ENCODE data around the gene LRPPRC.

Gene LRPPRC

DNA sequence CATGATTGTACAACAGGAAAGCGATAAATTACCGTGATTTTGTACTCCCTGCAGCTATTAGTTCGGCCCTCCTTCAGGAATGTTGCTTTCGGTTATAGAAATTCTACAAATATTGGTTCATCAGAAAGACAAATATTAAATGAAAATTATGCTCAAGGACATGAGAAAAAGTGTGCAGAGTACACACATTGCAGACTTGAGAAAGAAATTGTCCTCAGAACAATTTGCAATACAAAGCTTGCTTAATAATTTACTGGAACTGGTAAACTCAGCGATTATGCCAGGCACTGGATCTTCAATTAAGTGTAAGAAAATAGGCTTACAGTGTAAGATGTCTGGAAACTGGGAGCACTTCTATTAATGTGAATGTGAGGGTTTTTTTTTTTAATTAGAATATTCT lies 111.1 kb downstream of the LRPPRC start:
- H3K9me3 Mint-ChIP-seq, result no peaks in the 10 kb centered on the region
- no peak overlapping the region for H3K27ac Mint-ChIP-seq
- no peaks in the 10 kb centered on the region for H3K27me3 Mint-ChIP-seq
- ATAC-seq (replicated peaks), result no peak
- no peak overlapping the region for H3K4me3 Mint-ChIP-seq
- no peak for DNase-seq
- H3K4me1 Mint-ChIP-seq, result no peaks in the 10 kb centered on the region
- peaks cover 31 to 44% of the 10 kb centered on the region in 2 donors for H3K36me3 Mint-ChIP-seq

DNA sequence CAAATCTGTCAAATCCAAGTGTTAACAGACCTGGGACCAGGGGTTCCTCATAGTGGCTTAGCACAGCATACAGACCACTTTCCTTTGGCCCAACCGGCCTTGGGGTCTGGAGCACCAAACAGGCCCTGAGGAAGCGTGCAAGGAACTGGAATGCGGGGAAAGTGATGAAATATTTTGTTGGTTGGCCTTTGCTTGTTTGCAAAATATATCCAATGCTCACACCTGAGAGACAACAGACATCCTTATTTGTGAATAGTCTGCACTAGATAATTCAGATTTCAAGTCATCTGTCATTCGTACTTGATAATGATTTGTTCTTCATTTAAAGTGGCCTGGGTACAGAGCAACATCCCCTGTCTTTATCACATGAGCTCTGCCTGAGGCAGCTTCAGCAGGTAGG lies 113.5 kb downstream of the LRPPRC start:
- Mint-ChIP-seq H3K27me3 (peaks cover 1 to 5% of the 10 kb centered on the region in 2 donors), H3K4me1 (peaks cover 2 to 6% of the 10 kb centered on the region in 2 donors), H3K4me3 (no peak overlapping the region), H3K27ac (no peak overlapping the region), H3K9me3 (no peaks in the 10 kb centered on the region), H3K36me3 (peaks cover 18 to 24% of the 10 kb centered on the region in 2 donors)
- DNase-seq (no peak), ATAC-seq (replicated peaks) (no peak)

DNA sequence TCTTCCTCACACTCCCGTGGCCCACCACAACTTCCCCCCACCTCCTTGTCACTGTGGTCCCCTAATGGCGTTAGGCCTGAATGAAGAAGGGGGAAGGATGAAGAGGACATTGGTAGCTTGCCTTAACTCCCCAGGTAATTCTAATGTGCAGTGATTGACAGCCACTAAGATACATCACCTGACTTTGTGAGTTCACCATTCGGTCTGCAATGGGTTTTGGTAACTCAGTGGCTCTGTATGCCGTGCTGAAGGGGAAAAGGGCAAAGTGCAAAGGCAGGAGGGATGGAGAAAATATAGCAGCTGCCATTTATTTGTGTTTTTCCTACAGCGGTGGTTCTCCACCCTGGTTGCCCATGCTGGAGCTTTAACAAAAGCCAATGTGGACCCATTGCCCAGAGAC lies 114.8 kb downstream of the LRPPRC start:
- Mint-ChIP-seq H3K27me3 (peaks cover 15 to 18% of the 10 kb centered on the region in 2 donors), H3K4me1 (peaks cover 2 to 6% of the 10 kb centered on the region in 2 donors), H3K9me3 (no peaks in the 10 kb centered on the region), H3K27ac (no peak overlapping the region), H3K4me3 (no peak overlapping the region), H3K36me3 (peaks cover 10 to 16% of the 10 kb centered on the region in 2 donors)
- DNase-seq (no peak), ATAC-seq (replicated peaks) (no peak)

DNA sequence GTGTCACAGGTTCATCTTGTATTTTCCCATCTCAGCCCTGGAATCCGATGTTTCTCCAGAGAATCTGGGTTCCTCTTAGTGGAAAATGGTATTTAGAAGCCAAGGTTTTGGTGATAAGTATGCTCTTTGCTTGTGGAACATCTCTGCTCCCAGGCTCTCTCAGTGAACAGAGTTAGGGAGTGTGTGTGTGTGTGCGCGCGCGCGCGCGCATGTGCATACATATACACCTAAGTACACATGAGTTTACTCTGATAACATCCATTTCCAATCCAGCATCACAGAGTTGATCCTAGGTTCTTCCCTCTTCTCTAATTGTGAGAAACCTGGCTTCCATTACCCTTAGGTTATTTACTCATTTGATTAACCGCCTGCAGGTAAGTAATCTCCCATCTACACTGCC lies 115.3 kb downstream of the LRPPRC start:
- Mint-ChIP-seq H3K36me3 (peaks cover 10 to 15% of the 10 kb centered on the region in 2 donors), H3K27ac (no peak overlapping the region), H3K4me1 (peaks cover 2 to 6% of the 10 kb centered on the region in 2 donors), H3K4me3 (no peak overlapping the region), H3K27me3 (peaks cover 20 to 23% of the 10 kb centered on the region in 2 donors), H3K9me3 (no peaks in the 10 kb centered on the region)
- ATAC-seq (replicated peaks) (no peak), DNase-seq (no peak)

DNA sequence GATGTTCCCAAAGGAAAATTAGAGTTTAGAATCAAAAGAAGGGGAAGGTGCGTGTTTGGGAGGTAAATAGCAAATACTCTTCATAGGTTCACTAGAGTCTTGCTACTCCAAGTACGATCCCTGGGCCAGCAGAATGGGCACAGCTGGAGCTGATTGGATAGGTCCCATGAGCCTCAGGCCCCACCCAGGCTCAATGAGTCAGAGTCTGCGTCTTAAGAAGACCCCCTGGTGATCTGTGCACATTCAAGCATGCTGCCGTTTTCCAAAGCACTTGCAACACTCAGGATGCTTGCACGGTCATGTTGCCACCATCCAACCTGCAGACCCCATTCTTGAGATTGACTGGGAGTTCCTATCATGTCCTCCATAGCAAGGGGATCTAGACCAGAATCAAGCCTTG lies 116.5 kb downstream of the LRPPRC start:
- DNase-seq (no peak), ATAC-seq (replicated peaks) (no peak)
- Mint-ChIP-seq H3K27me3 (peaks cover 22 to 26% of the 10 kb centered on the region in 2 donors), H3K4me3 (no peak overlapping the region), H3K9me3 (no peaks in the 10 kb centered on the region), H3K27ac (no peak overlapping the region), H3K4me1 (peaks cover 2 to 6% of the 10 kb centered on the region in 2 donors), H3K36me3 (peaks cover 7 to 11% of the 10 kb centered on the region in 2 donors)

DNA sequence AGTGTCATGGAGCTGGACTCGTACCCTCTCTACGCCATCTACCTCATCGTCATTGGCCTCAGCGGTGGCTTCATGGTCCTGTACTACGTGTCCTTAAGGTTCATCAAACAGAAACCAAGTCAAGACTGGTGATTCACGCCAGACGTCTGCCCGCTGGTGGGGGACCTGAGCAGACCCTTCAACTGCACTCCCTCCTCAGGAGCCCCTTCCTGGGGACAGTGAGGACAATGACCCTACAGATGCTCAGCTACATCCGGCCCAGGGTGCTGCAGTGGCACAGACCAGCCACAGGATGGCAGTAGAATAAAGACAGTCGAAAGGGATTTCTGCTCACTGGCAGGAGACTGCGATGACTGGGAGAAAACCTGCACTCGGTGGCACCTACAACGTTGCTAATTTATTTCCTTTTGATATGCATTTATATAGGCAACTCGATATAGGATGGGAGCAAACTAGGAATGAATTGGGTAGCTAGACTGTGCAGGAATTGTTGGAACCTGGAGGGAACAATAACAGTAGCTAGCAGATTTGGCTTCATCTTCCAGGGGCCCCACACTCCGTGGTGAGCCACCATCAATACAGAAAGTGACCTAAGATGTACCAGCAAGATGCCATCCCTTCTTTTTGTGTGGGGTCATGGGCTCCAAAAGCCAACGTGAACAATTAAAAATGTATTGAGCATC lies 117.9 kb downstream of the LRPPRC start:
- Mint-ChIP-seq H3K27ac (no peak overlapping the region), H3K36me3 (peaks cover under 1 to 2% of the 10 kb centered on the region in 2 donors), H3K27me3 (peaks cover 27 to 30% of the 10 kb centered on the region in 2 donors), H3K9me3 (no peaks in the 10 kb centered on the region), H3K4me3 (no peak overlapping the region), H3K4me1 (peaks cover 2 to 6% of the 10 kb centered on the region in 2 donors)
- peak; percentile 41 for DNase-seq
- ATAC-seq (replicated peaks), result peak; percentile 81 to 82

DNA sequence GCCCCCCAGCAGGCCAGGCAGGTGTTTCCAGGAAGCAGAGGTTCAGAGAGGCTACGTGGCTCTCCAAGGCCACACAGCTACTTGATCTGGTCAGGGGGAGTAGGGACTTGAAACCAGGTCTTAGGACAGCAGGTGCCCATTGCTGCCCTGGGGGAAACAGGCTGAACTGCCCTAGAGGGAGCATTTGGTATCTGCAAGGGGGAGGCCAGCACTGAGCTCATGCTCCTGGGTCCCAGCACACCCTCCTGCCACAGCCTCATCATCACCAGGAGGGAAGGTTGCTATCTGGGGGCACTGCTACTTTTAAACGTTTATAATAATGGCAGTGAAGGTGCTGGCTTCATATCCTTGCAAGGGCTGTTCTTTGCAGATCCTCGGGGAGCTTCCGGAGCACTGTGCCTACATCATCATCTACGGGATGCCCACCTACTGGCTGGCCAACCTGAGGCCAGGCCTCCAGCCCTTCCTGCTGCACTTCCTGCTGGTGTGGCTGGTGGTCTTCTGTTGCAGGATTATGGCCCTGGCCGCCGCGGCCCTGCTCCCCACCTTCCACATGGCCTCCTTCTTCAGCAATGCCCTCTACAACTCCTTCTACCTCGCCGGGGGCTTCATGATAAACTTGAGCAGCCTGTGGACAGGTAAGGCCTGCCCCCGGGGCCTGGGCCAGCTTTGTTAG lies 120.9 kb downstream of the LRPPRC start:
- no peaks in the 10 kb centered on the region for H3K36me3 Mint-ChIP-seq

DNA sequence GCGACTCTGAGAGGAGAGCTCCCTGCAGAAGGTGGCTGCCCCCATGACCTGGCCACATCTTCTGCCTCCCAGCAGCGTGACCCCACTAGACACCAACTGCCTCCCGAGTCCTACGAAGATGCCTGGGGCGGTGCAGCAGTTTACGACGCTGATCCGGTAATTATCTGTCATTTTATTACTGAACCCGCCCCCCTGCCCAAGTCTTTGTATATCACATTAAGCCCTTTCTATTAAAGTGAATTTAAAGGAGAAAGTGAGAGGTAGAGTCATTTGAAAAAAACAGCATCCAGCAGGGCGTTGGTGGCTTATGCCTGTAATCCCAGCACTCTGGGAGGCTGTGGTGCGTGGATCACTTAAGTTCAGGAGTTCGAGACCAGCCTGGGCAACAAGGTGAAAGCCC lies 123.6 kb downstream of the LRPPRC start:
- DNase-seq, result no peak
- H3K36me3 Mint-ChIP-seq, result no peaks in the 10 kb centered on the region
- ATAC-seq (replicated peaks), result no peak
- peaks cover 0 to 6% of the 10 kb centered on the region in 2 donors for H3K9me3 Mint-ChIP-seq
- H3K4me3 Mint-ChIP-seq, result no peak overlapping the region
- peaks cover 37 to 63% of the 10 kb centered on the region in 2 donors for H3K27me3 Mint-ChIP-seq
- no peaks in the 10 kb centered on the region for H3K4me1 Mint-ChIP-seq
- H3K27ac Mint-ChIP-seq, result no peak overlapping the region

More for the DNA sequence above, 120.9 kb downstream of the LRPPRC start:
- no peaks in the 10 kb centered on the region for H3K9me3 Mint-ChIP-seq
- H3K27ac Mint-ChIP-seq, result no peak overlapping the region
- peaks cover 35 to 47% of the 10 kb centered on the region in 2 donors for H3K27me3 Mint-ChIP-seq
- ATAC-seq (replicated peaks) (no peak), DNase-seq (no peak)
- peaks cover 2 to 6% of the 10 kb centered on the region in 2 donors for H3K4me1 Mint-ChIP-seq
- H3K4me3 Mint-ChIP-seq, result no peak overlapping the region

DNA sequence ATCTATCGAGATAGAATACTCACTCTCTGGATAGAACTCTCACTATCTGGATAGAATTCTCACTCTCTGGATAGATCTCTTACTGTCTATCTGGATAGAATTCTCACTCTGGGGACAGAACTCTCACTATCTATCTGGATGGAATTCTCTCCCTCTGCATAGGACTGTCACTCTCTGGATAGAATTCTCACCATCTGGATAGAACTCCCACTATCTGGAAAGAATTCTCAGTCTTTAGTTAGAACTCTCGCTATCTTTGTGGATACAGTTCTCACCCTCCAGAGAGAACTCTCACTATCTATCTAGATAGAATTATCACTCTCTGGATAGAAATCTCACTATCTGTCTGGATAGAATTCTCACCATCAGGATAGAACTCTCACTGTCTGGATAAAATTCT lies 140.5 kb downstream of the LRPPRC start:
- Mint-ChIP-seq H3K27me3 (peaks cover 49 to 80% of the 10 kb centered on the region in 2 donors), H3K9me3 (peaks cover 4 to 7% of the 10 kb centered on the region in 2 donors), H3K36me3 (no peaks in the 10 kb centered on the region), H3K4me1 (no peaks in the 10 kb centered on the region), H3K4me3 (no peak overlapping the region), H3K27ac (no peak overlapping the region)
- no peak for ATAC-seq (replicated peaks)
- DNase-seq, result no peak

GRCh38 chr2:43854671-43855070 lies 141.1 kb downstream of the LRPPRC start:
- H3K36me3 Mint-ChIP-seq, result no peaks in the 10 kb centered on the region
- no peak for DNase-seq
- no peak overlapping the region for H3K4me3 Mint-ChIP-seq
- H3K27ac Mint-ChIP-seq, result no peak overlapping the region
- peaks cover 46 to 73% of the 10 kb centered on the region in 2 donors for H3K27me3 Mint-ChIP-seq
- H3K9me3 Mint-ChIP-seq, result peaks cover 4 to 7% of the 10 kb centered on the region in 2 donors
- no peaks in the 10 kb centered on the region for H3K4me1 Mint-ChIP-seq
- ATAC-seq (replicated peaks), result no peak

DNA sequence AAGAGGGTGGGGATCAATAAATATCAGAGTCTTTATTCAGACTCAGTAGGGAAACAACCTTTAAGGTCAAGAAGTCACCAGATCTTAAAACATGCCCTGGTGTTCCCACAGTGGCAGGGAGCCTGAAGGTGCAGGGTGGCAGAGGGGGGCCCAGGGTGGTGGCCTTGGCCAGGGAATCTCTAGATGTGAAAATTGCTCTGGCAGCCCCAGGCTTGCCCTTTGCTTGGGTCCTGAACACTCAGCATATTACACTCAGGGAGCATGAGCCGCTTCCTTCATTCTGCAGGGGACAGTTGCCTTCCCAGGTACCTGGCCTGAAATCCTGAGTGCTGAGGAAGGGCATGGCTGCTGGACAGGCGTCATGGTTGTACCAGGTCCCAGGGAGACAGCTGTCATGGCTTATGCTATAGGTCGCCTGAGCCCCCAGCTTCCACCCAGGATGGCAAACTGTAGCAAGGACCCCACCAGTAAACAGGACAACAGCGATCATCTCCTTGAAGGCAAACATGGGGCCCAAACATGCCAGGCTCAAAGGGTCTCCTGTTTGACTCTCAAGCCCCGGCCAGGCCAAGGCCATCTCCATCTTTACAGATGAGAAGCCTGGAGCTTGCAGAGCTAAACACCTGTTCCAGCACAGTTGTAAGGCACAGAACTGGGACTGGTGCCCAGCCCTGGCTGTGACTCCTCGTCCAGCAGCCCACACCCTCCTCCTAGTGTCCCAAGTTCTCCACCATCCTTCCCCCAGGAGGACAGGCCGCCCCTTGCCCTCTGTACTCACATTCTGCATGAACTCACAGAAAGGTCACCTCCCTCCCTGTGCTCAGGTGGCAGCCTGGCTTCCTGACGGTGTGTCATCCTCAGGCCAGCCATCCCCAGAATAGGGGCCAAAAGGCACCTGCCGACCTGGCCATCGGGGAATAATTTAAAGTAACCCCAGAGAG lies 142.4 kb downstream of the LRPPRC start:
- H3K4me1 Mint-ChIP-seq, result peaks cover 0 to 1% of the 10 kb centered on the region in 2 donors
- H3K27me3 Mint-ChIP-seq, result peaks cover 34 to 61% of the 10 kb centered on the region in 2 donors
- H3K4me3 Mint-ChIP-seq, result no peak overlapping the region
- no peaks in the 10 kb centered on the region for H3K36me3 Mint-ChIP-seq
- peaks cover 0 to 3% of the 10 kb centered on the region in 2 donors for H3K9me3 Mint-ChIP-seq
- DNase-seq (no peak), ATAC-seq (replicated peaks) (no peak)
- no peak overlapping the region for H3K27ac Mint-ChIP-seq

DNA sequence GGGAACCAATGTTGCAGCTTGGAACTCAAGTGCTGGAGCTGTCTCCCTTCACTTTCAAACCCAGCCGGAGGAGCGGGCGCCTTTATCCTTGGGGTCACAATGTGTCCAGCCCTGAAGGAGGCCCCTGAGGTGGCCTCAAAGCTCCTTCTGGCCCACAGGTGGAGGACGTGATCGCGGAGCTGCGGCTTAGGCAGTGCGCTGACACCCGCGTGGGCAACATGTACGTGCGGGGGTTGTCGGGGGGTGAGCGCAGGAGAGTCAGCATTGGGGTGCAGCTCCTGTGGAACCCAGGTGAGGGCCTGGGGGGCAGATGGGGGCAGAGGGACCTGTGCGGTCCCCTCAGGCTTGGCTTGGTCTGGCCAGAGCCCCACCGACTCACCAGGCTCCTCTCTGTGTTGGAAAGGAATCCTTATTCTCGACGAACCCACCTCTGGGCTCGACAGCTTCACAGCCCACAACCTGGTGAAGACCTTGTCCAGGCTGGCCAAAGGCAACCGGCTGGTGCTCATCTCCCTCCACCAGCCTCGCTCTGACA lies 143.5 kb downstream of the LRPPRC start:
- Mint-ChIP-seq H3K9me3 (peaks cover 0 to 3% of the 10 kb centered on the region in 2 donors), H3K4me1 (peaks cover 0 to 6% of the 10 kb centered on the region in 2 donors), H3K36me3 (no peaks in the 10 kb centered on the region), H3K27me3 (peaks cover 29 to 49% of the 10 kb centered on the region in 2 donors), H3K27ac (no peak overlapping the region), H3K4me3 (no peak overlapping the region)
- DNase-seq (no peak), ATAC-seq (replicated peaks) (no peak)

GRCh38 chr2:43851011-43851980 lies 144.5 kb downstream of the LRPPRC start:
- ATAC-seq (replicated peaks) (no peak), DNase-seq (no peak)
- Mint-ChIP-seq H3K27me3 (peaks cover 21 to 41% of the 10 kb centered on the region in 2 donors), H3K36me3 (no peaks in the 10 kb centered on the region), H3K9me3 (no peaks in the 10 kb centered on the region), H3K4me3 (no peak overlapping the region), H3K27ac (no peak overlapping the region), H3K4me1 (peaks cover 0 to 6% of the 10 kb centered on the region in 2 donors)
